HG02885 (cell line): Measurements from ENCODE around the gene LAMC3.
"Not testable (repeated sequence)": the region's sequence is repeated elsewhere in the genome, so short reads cannot be mapped to it uniquely, and the experiment has no call there.

ENCODE experiments used
- ATAC-seq: cut with Tn5 transposase; IDR thresholded peaks from one replicate; pipeline ENCODE4 v1.9.1; 2021; ENCODE audit warnings: mild to moderate bottlenecking; ENCODE audit not compliant: unreplicated experiment, poor library complexity

LAMC3 gene

GRCh38 chr9:130990306-130990977, 18.5 kb upstream of the LAMC3 start:
- ATAC-seq = no peak

- ATAC-seq = no peak
Measured at GRCh38 chr9:130990978-130991777, 17.8 kb upstream of the LAMC3 start.

- no peak for ATAC-seq
Measured at GRCh38 chr9:130991778-130992681, 16.9 kb upstream of the LAMC3 start.

DNA sequence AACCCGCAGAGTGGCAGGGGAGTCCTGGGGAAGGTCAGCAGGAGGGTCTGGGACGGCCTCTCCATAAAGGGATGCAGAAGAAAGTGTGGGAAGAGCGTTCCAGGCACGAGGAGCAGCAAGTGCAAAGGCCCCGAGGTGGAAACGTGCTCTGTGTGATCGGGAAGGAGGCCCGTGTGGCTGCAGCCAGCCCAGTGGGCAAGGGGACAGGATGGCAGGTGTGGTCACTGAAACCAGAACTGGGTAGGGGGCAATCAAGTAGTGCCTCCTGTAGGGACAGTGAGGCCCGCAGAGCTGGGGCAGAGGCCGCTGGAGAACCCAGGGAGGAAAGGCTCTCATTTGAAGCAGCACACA, 16.3 kb upstream of the LAMC3 start:
- ATAC-seq = no peak

DNA sequence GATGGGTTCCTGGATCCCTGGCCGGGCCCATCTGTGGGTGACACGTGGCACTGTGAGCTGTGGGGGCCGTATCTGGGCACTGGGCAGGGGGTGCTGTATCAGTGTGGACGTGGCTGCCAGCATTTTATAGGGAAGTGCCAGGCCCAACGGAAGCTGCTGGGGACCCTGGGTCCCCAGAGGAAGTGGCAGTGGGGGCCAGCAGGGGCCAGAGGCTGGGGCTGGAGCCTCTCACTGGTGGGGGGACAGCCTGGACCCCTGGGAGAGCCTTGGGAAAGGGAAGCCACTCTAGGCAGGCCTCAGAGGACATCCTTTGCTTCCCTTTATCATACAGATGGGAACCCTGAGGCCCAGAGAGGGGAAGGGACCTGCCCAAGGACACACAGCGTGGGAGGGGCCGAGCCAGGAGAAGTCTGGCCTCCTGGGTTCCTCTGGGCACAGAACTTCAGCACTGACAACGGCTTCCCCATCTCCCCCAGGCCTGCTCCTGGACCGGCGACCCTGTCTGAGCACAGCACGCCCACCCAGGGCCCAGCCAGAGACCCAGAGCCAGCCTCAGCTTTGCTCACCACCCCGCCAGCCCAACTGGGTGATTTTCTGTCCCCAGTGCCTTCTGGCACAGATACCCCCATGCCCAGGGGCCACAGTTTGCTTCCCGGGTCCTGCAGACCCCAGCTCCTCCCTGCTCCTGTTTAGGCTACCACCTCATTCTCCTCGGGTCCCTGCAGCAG, 15.5 kb upstream of the LAMC3 start:
- no peak for ATAC-seq

DNA sequence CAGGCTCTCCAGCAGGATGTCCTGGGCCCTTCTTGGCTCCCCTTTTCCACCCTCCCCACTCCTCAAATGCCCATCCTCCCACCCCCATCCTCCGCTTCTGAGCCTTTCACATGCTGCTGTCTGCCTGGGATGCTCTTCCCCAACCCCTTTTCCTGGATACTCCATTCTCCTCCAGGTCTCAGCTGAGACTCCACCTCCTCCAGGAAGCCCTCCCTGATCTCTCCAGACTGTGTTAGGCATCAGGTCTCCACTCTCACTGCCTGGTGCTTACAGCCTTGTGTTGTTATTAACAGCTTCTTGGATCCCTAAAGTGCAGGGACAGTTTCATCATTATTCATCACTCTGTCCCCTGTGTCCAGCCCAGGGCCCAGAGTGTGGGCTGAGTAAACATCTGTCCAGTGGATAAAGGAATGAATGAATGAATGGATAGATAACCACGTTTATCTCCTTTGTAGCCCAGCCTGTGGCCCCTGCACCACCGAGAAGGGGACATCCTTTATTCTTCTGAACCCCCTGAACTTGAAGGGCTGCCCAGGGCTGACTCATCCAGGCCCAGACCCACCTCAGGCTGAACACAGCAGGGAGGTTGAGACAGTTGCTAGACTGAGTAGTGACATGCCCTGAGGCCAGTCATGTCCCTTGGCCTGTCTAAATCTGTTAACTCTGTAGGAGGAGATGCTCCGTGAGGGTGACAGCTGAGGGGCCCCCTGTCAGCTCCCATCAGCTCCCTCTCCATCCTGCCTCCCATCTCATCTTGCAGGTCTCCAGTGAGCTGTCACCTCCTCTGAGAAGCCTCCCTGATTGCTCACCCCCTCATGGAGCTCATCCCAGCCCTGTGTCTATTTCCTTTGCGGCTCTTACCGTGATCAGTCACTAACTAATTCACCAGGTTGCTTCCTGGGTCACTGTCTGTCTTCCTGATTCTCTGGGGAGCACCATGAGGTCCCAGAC, 14.6 kb upstream of the LAMC3 start:
- ATAC-seq = no peak

GRCh38 chr9:130995086-130996011, 13.6 kb upstream of the LAMC3 start:
- ATAC-seq = no peak

- no peak for ATAC-seq
Measured at GRCh38 chr9:130996205-130996604, 12.8 kb upstream of the LAMC3 start.

GRCh38 chr9:130996676-130997394, 12.1 kb upstream of the LAMC3 start:
- ATAC-seq = no peak

DNA sequence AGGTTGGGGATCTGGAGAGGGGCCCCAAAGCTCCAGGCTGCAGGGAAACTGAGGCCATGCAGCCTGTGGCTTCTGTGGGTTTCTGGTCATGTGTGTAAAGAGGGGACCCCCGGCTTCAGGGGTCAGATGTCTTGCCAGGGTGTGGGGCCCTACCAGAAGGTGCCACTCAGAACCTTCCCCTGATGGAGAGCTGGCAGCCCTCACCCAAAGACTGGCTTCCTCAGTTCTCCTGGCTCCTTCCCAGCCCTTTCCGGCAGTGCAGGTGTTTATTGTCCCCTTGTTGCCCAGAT, 11.6 kb upstream of the LAMC3 start:
- ATAC-seq = no peak

- ATAC-seq = no peak
Measured at GRCh38 chr9:130997925-130998596, 10.9 kb upstream of the LAMC3 start.

DNA sequence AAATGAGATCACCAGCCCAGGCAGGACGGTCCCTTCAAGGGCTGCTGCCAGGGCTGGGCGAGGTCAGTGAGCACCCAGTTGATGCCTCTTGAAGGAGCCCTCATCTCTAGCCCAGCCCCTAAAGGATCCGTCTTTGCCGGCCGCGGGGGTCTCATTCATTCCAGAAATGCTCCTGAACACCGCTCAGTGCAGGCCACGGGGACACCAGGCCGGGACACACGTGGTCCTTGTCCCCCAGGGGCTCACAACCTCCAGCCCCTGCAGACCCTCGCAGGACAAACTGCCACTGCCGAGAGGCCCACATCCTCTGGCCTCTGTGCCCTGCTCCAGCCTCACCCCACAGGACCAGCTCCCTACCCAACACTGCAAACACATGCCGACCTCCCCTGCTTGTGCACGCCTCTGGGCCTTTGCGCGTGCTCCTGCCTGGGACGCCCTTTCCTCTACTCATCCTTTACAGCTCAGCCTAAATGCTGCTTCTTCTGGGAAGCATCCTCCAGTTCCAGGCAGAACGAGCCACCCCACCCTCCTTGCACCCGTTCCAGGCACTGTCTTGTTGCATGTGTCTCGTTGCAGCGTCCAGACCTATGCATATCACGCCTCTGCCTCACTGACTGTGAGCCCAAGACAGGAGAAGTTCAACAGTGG, 10.3 kb upstream of the LAMC3 start:
- no peak for ATAC-seq

GRCh38 chr9:130999245-130999623, 9.7 kb upstream of the LAMC3 start:
- ATAC-seq = no peak

- not testable (repeated sequence) for ATAC-seq
Measured at GRCh38 chr9:131000526-131000925, 8.4 kb upstream of the LAMC3 start.

DNA sequence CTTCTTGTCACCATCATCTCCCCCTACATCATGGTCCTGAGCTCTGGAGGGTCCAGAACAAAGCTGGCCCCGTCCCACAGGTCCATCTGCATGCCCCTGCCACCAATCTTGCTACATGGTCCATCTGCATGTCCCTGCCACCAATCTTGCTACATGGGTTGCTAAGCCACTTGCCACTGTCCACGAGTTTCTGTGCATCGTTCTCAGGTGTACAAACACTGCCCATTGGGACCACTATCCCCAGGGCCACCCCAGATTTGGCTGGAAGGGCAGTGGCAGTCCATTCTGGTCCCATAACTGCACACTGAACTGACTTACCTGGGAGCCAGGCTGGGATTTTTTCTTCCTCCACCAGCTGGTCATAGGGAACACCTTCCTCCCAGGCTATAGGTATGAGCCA, 8.0 kb upstream of the LAMC3 start:
- ATAC-seq = no peak

DNA sequence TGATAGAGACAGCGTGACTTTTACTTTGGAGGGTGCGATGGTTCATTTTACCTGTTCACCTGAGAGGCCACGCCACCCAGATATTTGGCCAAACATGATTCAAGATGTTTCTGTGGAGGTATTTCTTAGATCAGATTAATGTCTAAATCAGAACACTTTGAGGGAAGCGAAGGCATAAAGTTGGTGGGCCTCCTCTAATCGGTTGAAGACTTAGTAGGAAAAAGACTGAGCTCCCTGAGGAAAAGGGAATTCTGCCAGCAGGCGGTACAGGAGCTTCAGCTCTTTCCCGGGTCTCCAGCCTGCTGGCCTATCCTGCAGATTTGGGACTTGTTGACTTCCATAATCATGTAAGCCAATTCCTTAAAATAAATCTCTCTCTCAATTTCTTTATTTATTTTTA, 7.0 kb upstream of the LAMC3 start:
- no peak for ATAC-seq

- ATAC-seq = no peak
Measured at GRCh38 chr9:131006601-131007000, 2.4 kb upstream of the LAMC3 start.
